K562 (cell line): ENCODE measurements around the gene PACSIN2. TPM values are rescaled to one million over a fixed set of nuclear protein-coding genes. Genes with fewer than 3 reads are reported as not detected.

Experiments
- C11orf30 ChIP-seq: fragments of 450-650 bp; IDR thresholded peaks from 2 replicates; pipeline ENCODE4 v1.6.1; 2016; ENCODE audit warnings: low read depth, mild to moderate bottlenecking
- CTBP1 ChIP-seq: fragments of 450-650 bp; IDR thresholded peaks from 2 replicates; pipeline ENCODE4 v1.6.1; 2016; ENCODE audit warnings: borderline replicate concordance
- CTCF ChIP-seq, 3 experiments: IDR thresholded peaks in 2 of 3; conservative IDR thresholded peaks in 1 of 3; 2 replicates each; pipeline ENCODE4 v1.5.1; 2011 to 2012; ENCODE audit warnings: low read length in 3 of 3, mild to moderate bottlenecking in 3 of 3, control low read depth in 2 of 3, improper control_type of control experiment in 1 of 3, inconsistent platforms in 1 of 3, low read depth in 1 of 3, mixed read lengths in 1 of 3, moderate library complexity in 1 of 3; ENCODE audit not compliant: insufficient read depth in 2 of 3
- GTF2F1 ChIP-seq: IDR thresholded peaks from 2 replicates; pipeline ENCODE4 v1.6.1; 2011; ENCODE audit warnings: low read depth, low read length, improper control_type of control experiment
- JUND ChIP-seq, 2 experiments: IDR thresholded peaks; 2 replicates in 1 of 2; 3 replicates in 1 of 2; pipeline ENCODE4 v1.6.1; 2011; ENCODE audit warnings: borderline replicate concordance in 2 of 2, low read depth in 2 of 2, low read length in 2 of 2, improper control_type of control experiment in 1 of 2, missing biosample characterization in 1 of 2, missing genetic modification characterization in 1 of 2, missing genetic modification reagents in 1 of 2
- MNT ChIP-seq, 2 experiments: fragments of 450-650 bp; conservative IDR thresholded peaks; 2 replicates each; pipeline ENCODE4 v1.6.1; 2017; ENCODE audit warnings: mild to moderate bottlenecking in 2 of 2, moderate library complexity in 2 of 2
- MTA1 ChIP-seq: fragments of 450-650 bp; IDR thresholded peaks from 2 replicates; pipeline ENCODE4 v1.6.1; 2017; ENCODE audit warnings: borderline replicate concordance
- NFE2 ChIP-seq: IDR thresholded peaks from 2 replicates; pipeline ENCODE4 v1.6.1; 2014; ENCODE audit warnings: antibody characterized with exemption, low read depth
- RAD21 ChIP-seq, 2 experiments: fragments of 250-450 bp in 1 of 2; fragments of 450-650 bp in 1 of 2; sonication (Bioruptor Pico) in 1 of 2; formaldehyde crosslinking in 1 of 2; IDR thresholded peaks in 1 of 2; conservative IDR thresholded peaks in 1 of 2; 2 replicates each; pipeline versions ENCODE4 v1.4.0 to v1.8.0; 2020 to 2022; ENCODE audit warnings: mild to moderate bottlenecking in 2 of 2, moderate library complexity in 1 of 2
- RCOR1 ChIP-seq, 2 experiments: IDR thresholded peaks; 2 replicates each; pipeline ENCODE4 v1.6.1; 2012; ENCODE audit warnings: low read depth in 2 of 2, low read length in 2 of 2, borderline replicate concordance in 1 of 2, improper control_type of control experiment in 1 of 2
- SIN3A ChIP-seq, 2 experiments: fragments of 150-350 bp in 1 of 2; IDR thresholded peaks; 2 replicates each; pipeline ENCODE4 v1.6.1; 2011 to 2016; ENCODE audit warnings: borderline replicate concordance in 2 of 2, low read depth in 2 of 2, low read length in 2 of 2, mild to moderate bottlenecking in 2 of 2, moderate library complexity in 2 of 2; ENCODE audit not compliant: control insufficient read depth in 1 of 2
- SMC3 ChIP-seq: conservative IDR thresholded peaks from 2 replicates; pipeline ENCODE4 v1.6.1; 2011; ENCODE audit warnings: low read depth, low read length, improper control_type of control experiment; ENCODE audit not compliant: insufficient read depth
- SPI1 ChIP-seq: IDR thresholded peaks from 2 replicates; pipeline ENCODE4 v1.6.1; 2011; ENCODE audit warnings: low read depth, low read length, control low read depth, borderline replicate concordance
- SRSF1 ChIP-seq: fragments of 200-400 bp; formaldehyde crosslinking; IDR thresholded peaks from 2 replicates; pipeline ENCODE4 v1.6.1; 2017; ENCODE audit warnings: mild to moderate bottlenecking, low read depth, low read length, moderate library complexity
- TCF3 ChIP-seq: sonication (generic); formaldehyde crosslinking; IDR thresholded peaks from 2 replicates; pipeline ENCODE4 v1.4.0; 2020; ENCODE audit warnings: mild to moderate bottlenecking, missing genetic modification reagents
- THAP12 ChIP-seq: fragments of 250-450 bp; sonication (Bioruptor Pico); IDR thresholded peaks from 2 replicates; pipeline ENCODE4 v1.9.0; 2021; ENCODE audit warnings: mild to moderate bottlenecking, inconsistent platforms
- ZBTB8A ChIP-seq: fragments of 450-650 bp; IDR thresholded peaks from 2 replicates; pipeline ENCODE4 v1.6.1; 2018; ENCODE audit warnings: mild to moderate bottlenecking, moderate library complexity; ENCODE audit not compliant: partially characterized antibody
- ZFP36 ChIP-seq: fragments of 150-350 bp; IDR thresholded peaks from 2 replicates; pipeline ENCODE4 v1.6.1; 2018; ENCODE audit warnings: low read length, low read depth; ENCODE audit not compliant: partially characterized antibody
- polyA plus RNA-seq, 8 experiments: library from polyadenylated mRNA; depleted of rRNA in 4 of 8; stranded (reverse) in 5 of 8; unstranded in 3 of 8; fragments of >200 nt; fragmentation: Nextera tagmentation in 2 of 8; fragmentation: Illumina TruSeq in 1 of 8; extraction: Ambion mirVana in 2 of 8; extraction: Trizol in 1 of 8; gene quantifications; 2 replicates each; pipeline versions ENCODE4 v1.2.1 to v1.2.3, GENCODE V29; 2011 to 2014; ENCODE audit warnings: inconsistent platforms in 1 of 8, missing spikeins in 1 of 8
- total RNA-seq, 7 experiments: library from RNA; depleted of rRNA in 6 of 7; stranded (reverse); fragments of >200 nt in 6 of 7; fragmentation: Illumina TruSeq in 2 of 7; extraction: Trizol in 2 of 7; gene quantifications; 2 replicates each; pipeline versions ENCODE4 v1.2.1 to v1.2.3, GENCODE V29; 2011 to 2021; ENCODE audit warnings: low replicate concordance in 1 of 7
- TF ChIP-seq, protein P1 (sequence below): fragments of 200-800 bp; sonication (Bioruptor generic); IDR thresholded peaks from 2 replicates; pipeline ENCODE4 v1.6.1; 2017; ENCODE audit warnings: missing genetic modification characterization, missing compliant biosample characterization

The PACSIN2 gene
- total and polyA plus RNA-seq, 9 of the 15 experiments (the other 6 are each of a cell fraction or from before 2014, with no cell fraction given), result 0.45 to 45.1 (median 23.9) TPM

- TF ChIP-seq NFE2 (peak; percentile 78), CTCF (IDR thresholded peaks at IDR 0.05 in 2 of 3, conservative IDR thresholded peaks at IDR 0.05 in 1 of 3; ENCODE audit: insufficient read depth in 2 of 3, low read depth in 1 of 3, low read length in 3 of 3) (peak; percentile 49 to 56 (median 54); a peak in 5 of 6 replicates), TCF3 (CRISPR knock-in tag) (peak; percentile 23; the same call in 1 of the 2 replicates), ZFP36 (peak; percentile 16), ZBTB8A (no peak), C11orf30 (peak; percentile 35; the same call in 1 of the 2 replicates), RAD21 (CRISPR knock-in tag; conservative IDR thresholded peaks at IDR 0.05 in 1 of 2, IDR thresholded peaks at IDR 0.05 in 1 of 2) (peak; percentile 30 to 75; a peak in 3 of 4 replicates), JUND (IDR thresholded peaks at IDR 0.05; ENCODE audit: borderline replicate concordance, low read depth, low read length) (peak; percentile 12; the same call in 1 of the 2 replicates), JUND (tag; IDR thresholded peaks at IDR 0.05; ENCODE audit: borderline replicate concordance, low read depth, low read length) (no peak; the same call in 2 of the 3 replicates), SPI1 (peak; percentile 74; the same call in 1 of the 2 replicates), SRSF1 (no peak), SMC3 (0 out of 2 replicates have a peak, but pooled peaks have one; percentile 10), SIN3A (IDR thresholded peaks at IDR 0.05; ENCODE audit: borderline replicate concordance in 2 of 2, control insufficient read depth in 1 of 2, low read depth in 2 of 2, low read length in 2 of 2) (peak in 1 of 2 experiments; percentile 61; a peak in 1 of 4 replicates), THAP12 (CRISPR knock-in tag) (no peak), CTBP1 (peak; percentile 30; the same call in 1 of the 2 replicates), GTF2F1 (no peak), MNT (conservative IDR thresholded peaks at IDR 0.05) (0 out of 4 replicates have a peak, but pooled peaks of 1 of the 2 experiments have one; percentile 42), MTA1 (no peak), RCOR1 (IDR thresholded peaks at IDR 0.05; ENCODE audit: borderline replicate concordance in 1 of 2, low read depth in 2 of 2, low read length in 2 of 2) (0 out of 4 replicates have a peak, but pooled peaks of 1 of the 2 experiments have one; percentile 28)
- TF ChIP-seq, protein P1, sequence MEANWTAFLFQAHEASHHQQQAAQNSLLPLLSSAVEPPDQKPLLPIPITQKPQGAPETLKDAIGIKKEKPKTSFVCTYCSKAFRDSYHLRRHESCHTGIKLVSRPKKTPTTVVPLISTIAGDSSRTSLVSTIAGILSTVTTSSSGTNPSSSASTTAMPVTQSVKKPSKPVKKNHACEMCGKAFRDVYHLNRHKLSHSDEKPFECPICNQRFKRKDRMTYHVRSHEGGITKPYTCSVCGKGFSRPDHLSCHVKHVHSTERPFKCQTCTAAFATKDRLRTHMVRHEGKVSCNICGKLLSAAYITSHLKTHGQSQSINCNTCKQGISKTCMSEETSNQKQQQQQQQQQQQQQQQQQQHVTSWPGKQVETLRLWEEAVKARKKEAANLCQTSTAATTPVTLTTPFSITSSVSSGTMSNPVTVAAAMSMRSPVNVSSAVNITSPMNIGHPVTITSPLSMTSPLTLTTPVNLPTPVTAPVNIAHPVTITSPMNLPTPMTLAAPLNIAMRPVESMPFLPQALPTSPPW, result no peak
Measured at GRCh38 chr22:42967933-42968332, 47.0 kb downstream of the PACSIN2 start (continued).
